ENCODE results near the gene PKD1L1.

The PKD1L1 gene

GRCh38 chr7:47867286-47867685 is 81.0 kb downstream of the PKD1L1 start:
- DNase-seq, result no peak

GRCh38 chr7:47866120-47866519 is 82.1 kb downstream of the PKD1L1 start:
- no peak for DNase-seq

GRCh38 chr7:47852330-47853245 is 95.7 kb downstream of the PKD1L1 start:
- no peak for DNase-seq

GRCh38 chr7:47847207-47847606 is 101.1 kb downstream of the PKD1L1 start:
- no peak for DNase-seq

GRCh38 chr7:47846138-47846836 is 102.0 kb downstream of the PKD1L1 start:
- DNase-seq, result no peak

GRCh38 chr7:47844311-47844710 is 104.0 kb downstream of the PKD1L1 start:
- no peak for DNase-seq

- DNase-seq, result no peak
Measured at GRCh38 chr7:47843291-47843690, 105.0 kb downstream of the PKD1L1 start.

- DNase-seq, result no peak
Measured at GRCh38 chr7:47839381-47839780, 108.9 kb downstream of the PKD1L1 start.

GRCh38 chr7:47837826-47838225 is 110.4 kb downstream of the PKD1L1 start:
- no peak for DNase-seq

GRCh38 chr7:47836503-47837202 is 111.6 kb downstream of the PKD1L1 start:
- DNase-seq, result no peak

- DNase-seq, result no peak
Measured at GRCh38 chr7:47836080-47836479, 112.2 kb downstream of the PKD1L1 start.

- DNase-seq, result no peak
Measured at GRCh38 chr7:47833211-47833610, 115.1 kb downstream of the PKD1L1 start.

GRCh38 chr7:47832105-47832715 is 116.1 kb downstream of the PKD1L1 start:
- no peak for DNase-seq

- DNase-seq, result no peak
Measured at GRCh38 chr7:47830015-47830414, 118.3 kb downstream of the PKD1L1 start.

- DNase-seq, result no peak
Measured at GRCh38 chr7:47827871-47828270, 120.4 kb downstream of the PKD1L1 start.

GRCh38 chr7:47827351-47827756 is 120.9 kb downstream of the PKD1L1 start:
- DNase-seq, result no peak

GRCh38 chr7:47826754-47827153 is 121.5 kb downstream of the PKD1L1 start:
- no peak for DNase-seq

GRCh38 chr7:47819607-47819920 is 128.7 kb downstream of the PKD1L1 start:
- DNase-seq, result no peak

- peak; percentile 33 for DNase-seq
Measured at GRCh38 chr7:47818796-47819606, 129.3 kb downstream of the PKD1L1 start.

GRCh38 chr7:47817917-47818316 is 130.3 kb downstream of the PKD1L1 start:
- no peak for DNase-seq

GRCh38 chr7:47816647-47817046 is 131.6 kb downstream of the PKD1L1 start:
- DNase-seq, result no peak

- DNase-seq, result no peak
Measured at GRCh38 chr7:47815867-47816266, 132.4 kb downstream of the PKD1L1 start.

Data from CD4-positive, alpha-beta T cell treated with Interleukin-17A for 1 hour (primary cell).